HG03565 (cell line): ENCODE measurements around the gene CHKA.

Experiments used
- ATAC-seq: cut with Tn5 transposase; IDR thresholded peaks from one replicate; pipeline ENCODE4 v1.9.1; 2021; ENCODE audit warnings: mild to moderate bottlenecking, moderate library complexity; ENCODE audit not compliant: unreplicated experiment

The CHKA gene

DNA sequence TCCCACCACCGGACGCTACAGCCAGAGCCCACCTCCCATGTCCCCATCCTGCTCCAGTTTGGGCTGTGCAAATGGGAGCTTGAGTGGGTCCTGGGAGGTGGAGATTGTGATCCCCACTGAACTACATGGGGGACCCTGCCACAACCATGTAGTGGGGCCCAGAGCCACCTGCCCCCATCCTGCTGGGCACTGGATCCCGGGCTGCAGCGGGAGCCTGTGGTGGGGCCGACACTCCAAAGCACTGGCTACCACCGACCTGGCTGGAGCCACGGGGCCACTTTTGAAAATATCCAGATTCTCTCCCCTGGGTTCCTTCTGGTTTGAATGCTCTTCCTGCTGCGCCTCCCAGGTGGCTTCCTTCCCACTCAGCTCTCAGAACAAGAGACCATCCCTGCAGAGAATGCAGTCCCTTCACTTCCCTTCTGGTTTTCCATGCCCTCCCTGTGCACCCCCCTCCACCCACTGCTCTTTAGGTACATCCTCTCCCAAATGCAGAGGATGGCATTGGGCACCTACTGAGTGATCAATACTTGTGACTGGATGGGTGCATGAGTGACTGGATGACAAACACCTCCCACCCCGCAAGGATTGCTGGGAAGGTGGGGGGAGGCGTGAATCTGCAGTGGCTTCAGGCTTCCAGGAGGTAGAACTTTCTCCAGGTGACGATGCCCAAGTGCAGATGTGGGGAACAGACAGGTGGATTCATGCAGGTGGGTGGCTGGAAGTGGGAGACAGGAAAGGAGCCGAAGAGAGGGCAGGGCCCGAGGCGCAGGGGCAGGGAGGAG lies 116.4 kb downstream of the CHKA start:
- no peak for ATAC-seq

DNA sequence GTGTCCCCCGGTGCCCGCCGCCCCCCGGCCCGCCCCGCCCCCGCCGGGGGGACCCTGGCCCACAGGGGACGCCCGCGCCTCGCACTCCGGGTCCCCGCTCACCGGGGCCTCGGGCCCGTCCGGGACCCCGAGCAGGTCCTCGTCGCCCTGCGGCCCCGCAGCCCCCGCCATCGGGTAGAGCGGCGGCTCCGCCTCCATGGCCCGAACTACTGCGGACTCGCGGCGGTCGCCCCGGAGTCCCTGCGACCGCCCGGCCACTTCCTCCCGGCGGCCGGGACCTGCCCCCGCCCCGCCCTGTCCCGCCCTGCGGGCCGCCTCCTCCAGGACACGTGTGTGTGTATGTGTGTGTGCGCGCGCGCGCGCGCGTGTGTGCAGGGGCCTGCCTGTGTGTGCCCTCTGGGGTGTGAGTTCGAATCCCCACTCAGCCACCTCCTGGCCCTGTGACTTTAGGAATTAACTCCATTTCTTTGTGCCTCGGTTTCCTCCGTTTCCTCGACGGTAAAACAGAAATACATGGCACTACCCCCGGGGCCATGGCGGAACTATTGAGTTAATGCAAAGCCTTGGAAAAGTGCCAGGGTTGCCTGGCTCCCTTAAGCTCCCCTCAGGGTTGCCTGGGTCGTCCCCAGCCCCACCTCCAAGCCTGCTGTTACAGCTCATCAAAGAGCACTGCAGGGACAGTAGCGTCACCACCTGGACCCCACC lies 117.2 kb downstream of the CHKA start, which contains the start of gene UNC93B1:
Gene UNC93B1, minus strand, starts transcription at position 252 of the 705 bp plus-strand sequence. Its CDS starts 54 bp downstream, at position 198.
- ATAC-seq = peak; percentile 38

DNA sequence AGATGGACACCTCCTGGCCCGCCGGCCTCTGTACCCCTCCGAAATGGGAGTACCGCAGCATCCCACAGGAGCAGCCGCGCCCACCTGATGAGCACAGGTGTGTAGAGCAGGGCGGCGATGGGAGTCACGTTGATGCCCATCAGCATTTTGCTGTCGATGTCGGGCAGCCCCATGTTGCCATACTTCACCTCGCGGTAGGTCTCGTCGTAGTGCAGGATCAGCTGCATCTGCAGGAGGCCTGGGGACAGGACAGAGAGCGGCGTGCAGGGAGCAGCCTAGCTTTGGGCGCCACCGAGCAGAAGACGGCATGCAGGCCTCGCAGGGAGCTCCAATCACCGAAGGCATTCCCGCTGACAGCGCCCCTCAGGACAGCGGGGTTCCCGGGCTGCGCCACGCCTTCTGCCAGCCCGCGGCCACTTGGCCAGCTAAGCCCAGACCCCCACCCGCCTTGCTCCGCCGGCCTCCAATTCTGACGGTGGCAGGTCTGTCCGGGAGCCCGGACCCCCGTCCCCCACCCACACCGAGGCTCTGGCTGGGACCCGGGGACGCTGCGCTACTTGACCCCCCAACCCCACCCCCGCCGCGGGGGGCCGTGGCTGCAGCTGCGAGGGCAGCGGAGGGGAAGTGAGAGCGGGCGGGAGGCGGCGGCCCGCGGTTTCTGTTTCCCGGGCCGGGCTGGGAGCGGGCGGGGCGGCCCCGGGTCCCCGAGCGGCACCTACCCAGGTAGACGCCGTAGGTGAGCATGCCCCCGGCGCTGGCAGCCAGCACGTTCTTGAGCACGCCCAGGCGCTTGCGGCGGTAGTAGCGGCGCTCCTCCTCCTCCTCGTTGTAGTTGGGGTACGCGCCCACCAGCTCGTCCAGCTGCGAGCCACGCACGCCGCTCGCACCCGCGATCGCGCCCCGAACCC lies 118.0 kb downstream of the CHKA start:
- peak; percentile 23 for ATAC-seq
